Measurements from ENCODE around the gene FGF3. TPM values are rescaled to one million over a fixed set of nuclear protein-coding genes. Genes with fewer than 3 reads are reported as not detected.
A peak's percentile ranks its signal among the peaks of the same experiment; 100 is the strongest.

The FGF3 gene
- total RNA-seq, 1 donor from 2014 or later = not detected

DNA sequence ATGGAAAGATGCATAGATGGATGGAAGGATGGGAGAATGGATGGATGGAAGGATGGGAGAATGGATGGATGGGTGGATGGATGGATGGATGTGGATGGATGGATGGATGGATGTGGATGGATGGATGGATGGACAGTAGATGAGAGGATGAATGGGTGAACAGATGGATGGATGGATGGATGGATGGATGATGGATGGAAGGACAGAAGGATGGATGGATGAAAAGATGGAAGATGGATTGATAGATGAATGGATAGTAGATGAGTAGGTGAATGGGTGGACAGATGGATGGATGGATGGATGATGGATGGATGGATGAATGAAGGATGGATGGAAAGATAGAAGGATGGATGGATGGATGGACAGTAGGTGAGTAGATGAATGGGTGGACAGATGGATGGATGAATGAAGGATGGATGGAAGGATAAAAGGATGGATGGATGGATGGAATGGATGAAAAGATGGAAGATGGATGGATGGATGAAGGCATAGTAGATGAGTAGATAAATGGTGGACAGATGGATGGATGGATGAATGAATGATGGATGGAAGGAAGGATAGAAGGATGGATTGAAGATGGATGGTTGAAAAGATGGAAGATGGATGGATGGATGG is 15.5 kb downstream of the FGF3 start:
- DNase-seq = no peak

DNA sequence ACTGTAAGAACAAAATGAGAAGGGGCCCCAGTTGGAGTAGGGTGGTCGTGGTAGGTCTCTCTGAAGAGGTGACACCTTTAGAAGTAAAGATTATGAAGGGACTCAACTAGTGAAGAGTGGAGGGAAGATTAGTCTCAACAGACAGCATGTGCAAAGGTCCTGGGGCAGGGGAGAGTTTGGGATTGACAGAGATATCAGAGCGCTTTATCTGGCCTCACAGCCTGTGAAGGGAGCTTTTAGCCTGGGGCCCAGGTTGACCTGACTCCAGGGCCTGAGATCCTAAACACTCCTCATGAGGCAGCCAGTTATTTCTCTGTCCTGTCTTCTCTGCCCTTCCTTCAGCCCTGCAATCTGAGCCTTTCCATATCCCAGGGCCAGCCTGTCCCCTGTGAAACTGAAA is 16.2 kb downstream of the FGF3 start:
- DNase-seq = no peak

GRCh38 chr11:69802590-69802989 is 16.6 kb downstream of the FGF3 start:
- DNase-seq = no peak

DNA sequence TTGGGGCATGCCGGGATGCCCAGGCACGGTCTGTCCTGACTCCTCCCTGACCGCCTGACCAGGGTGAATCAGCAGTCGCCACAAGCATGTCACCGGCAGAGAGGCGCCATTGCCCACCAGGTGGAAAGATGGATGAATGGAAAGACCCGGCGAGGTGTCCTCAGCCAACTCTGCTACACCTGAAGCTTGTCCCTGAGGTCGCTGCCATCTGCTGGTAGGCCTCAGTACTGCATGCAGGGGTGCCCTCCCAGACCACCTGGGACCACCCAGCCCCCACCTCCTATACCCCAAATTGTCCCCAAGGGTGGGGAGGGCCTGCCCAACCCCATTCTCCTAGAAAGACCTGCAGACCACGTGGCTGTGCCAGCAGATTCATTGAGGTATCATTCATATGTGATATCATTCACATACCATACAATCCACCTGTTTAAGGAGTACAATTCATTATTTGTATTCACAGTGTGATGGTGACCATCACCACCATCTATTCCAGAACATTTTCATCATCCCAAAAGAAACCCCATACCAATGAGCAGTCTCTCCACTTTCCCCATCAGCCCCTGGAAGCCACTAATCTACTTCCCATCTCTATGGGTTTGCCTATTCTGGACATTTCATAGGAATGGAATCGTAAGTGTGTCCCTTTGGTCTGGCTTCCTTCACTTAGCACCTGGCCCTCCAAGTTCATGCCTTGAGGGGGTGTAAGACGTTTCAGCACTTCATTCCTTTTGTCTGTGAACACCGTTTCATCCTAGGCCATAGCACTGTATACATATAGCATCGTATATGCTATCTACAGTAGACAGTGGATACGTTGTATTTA is 17.5 kb downstream of the FGF3 start:
- no peak for DNase-seq

GRCh38 chr11:69800278-69800677 is 18.9 kb downstream of the FGF3 start:
- DNase-seq = no peak

- no peak for DNase-seq
Observed at GRCh38 chr11:69799582-69799981, 19.6 kb downstream of the FGF3 start.

DNA sequence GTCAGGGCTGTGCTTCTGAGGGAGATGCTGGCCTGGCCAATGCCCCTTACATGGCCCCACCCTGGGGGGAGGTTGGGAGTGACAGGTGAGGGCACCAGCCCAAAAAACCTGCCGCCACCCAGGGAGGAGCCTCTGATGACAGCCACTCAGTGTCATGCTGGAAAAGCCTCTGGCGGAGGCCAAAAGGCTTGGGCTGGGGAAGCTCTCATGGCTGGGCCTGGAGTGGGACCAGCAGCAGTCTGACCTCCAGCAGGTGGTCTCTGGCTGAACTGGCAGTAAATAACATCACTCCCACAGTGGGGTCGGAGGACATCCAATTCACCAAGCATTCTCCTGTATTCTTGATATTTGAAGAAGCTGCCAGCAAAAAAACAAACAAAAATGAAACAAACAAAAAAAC is 20.1 kb downstream of the FGF3 start:
- DNase-seq = no peak

DNA sequence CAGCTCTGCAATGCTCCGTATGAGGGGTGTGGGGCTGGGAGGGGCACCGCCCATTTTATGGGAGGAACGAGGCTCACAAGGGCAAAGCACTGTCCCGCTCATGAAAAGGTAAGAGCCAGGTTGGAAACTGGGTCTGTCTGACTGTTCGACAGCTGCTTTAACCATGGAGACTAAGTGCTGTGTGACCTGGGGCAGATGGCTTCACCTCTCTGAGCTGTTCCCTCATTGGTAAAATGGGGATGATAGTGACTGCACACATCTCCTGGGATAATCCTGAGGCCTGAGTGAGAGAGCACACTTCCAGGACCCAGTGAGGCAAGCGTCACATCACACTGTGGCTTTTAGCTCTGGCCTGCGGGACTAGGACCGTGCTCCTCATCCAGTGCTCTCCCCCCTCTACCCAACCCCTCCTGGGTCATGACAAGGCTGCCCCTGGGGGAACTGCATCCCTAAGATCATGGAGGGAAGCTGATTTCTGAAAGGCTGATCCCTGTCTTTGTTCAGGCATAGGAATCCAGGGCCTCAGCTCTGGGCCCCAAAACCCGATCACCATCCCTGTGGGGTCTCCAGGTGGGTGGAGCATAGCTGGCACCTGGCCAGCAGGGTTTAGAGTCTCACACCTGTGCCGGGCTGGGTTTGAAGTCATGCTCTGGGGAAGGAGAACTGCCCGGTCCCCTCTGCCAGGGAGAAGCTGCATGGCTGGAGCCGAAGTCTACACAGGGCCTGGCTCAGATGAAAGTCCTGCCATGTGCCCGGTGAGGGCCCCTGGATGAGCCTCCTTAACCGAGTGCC is 21.3 kb downstream of the FGF3 start:
- DNase-seq = no peak

DNA sequence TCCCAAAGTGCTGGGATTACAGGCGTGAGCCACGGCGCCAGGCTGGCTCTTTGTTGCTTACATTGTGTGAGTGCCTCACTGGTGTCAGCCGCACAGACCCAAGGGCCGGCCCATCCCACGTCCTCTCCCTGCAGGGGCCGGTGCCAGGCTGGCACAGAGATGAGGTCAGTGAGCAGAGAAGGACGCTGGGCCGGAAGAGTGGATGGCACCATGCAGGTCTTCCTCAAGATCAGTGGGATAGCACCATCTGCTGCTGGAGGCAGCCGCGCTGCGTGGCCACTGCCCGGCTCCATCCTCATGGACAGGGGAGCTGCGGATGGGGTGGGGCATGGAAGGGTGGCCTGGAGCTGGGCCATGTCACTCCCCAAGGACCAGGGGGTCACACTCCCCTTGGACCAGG is 22.1 kb downstream of the FGF3 start:
- DNase-seq = no peak

GRCh38 chr11:69796063-69796462 is 23.2 kb downstream of the FGF3 start:
- DNase-seq = no peak

DNA sequence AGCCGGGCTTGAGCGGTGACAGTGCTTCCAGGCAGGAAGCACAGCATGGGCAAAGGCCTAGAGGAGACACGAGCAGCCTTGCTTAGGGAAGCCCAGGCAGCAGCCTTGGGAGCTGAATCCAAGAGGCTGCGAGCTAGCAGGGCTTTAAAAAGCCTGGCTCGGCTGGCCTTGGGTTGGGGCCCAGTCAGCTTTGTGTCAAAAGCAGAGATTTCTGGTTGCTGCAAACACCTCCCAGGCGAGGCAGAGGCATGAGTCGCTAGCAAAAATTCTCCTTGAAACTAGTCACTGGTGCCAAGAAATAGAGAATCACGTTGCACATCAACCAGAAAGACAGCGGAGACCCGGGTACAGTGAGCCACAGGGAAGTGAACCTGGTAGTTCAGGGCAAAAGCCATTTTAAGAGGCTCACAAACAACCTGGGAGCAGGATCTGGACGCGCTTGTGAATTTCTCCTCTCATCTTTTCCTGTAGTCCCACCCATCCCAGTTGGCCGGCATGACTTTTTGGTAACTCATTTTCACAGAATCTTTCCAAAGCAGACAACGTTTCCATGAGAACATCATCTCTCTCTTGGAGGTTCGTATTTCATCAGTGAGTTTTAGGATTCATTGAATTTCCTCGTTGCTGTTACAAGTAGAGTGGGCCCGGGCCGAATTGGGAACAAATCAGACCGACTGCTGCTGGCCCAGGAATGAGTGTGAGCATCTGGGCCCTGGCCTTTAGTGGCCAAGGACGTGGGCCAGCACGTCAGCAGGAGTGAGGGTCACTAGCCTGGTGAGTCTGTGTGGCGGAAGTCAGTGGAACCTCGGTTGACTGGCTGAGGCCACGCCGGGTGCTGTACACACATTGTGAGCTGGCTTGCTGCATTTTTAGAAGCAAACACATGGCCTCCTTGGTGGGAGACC is 27.7 kb downstream of the FGF3 start:
- DNase-seq = peak; percentile 77

GRCh38 chr11:69788956-69789355 is 30.3 kb downstream of the FGF3 start:
- DNase-seq = no peak

- DNase-seq = no peak
Observed at GRCh38 chr11:69787906-69788305, 31.3 kb downstream of the FGF3 start.

DNA sequence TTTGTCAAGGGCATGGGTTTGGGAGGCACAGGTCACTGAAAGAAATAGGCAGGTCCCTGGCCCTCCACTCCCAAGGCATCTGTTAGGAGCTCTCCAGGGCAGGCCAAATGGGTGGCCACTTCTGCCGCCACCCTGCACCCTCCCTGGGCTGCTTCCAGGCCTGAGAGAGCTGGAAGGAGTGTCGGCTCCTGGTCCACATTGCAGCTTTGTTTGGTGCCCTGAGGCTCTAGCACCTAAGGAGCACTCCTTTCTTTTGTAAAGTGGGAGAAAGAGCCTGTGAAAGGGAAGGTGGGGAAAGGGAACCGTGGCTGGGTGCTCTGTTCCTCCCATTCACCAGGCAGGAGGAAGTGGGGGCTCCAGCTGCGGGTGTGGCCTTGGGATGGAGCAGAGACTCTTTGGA is 31.8 kb downstream of the FGF3 start:
- no peak for DNase-seq

DNA sequence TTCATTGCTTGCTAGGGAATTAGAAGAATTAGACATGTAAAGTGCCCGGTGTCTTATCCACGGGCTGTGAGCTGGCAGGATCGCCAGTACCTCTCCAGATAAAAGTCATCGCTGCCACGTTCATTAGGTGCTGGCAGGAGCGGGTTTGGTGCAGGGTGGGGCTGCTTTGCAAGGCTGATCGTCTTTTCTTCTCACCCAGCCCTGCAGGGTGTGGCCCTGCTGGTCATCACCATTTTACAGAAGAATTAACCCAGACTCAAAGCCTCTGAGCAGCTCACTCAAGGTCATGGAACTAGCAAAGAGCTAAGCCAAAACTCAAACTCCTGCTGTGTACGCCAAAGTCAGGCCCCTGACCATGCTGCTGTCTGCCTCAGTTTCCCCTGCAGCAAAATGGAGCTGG is 38.0 kb downstream of the FGF3 start:
- no peak for DNase-seq

DNA sequence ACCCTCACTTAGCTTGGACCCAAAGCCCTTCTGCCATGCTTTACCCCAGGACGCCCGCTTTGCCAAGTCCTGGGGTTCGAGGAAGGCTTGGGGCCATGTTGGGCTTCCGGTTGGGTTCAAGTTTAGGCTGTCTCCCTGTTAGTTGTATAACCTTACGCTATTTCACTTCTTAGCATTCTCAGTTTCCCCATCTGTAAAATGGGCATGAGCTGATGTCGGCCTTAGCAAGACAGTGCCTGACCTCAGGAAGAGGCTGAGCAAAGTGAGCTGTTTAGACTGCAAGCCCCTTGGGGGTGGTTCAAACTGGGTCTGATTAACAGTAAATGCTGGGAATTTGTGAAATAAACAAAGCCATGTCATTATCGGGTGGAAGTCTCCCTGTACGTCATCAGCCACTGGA is 40.8 kb downstream of the FGF3 start:
- DNase-seq = no peak

- peak; percentile 29 for DNase-seq
Observed at GRCh38 chr11:69775163-69775755, 44.0 kb downstream of the FGF3 start, which contains the start of gene FGF4. FGF4 (minus strand) TSS chr11:69775341; CDS start chr11:69775084, 257 bp downstream.

GRCh38 chr11:69774354-69775162 is 44.7 kb downstream of the FGF3 start:
- no peak for DNase-seq

GRCh38 chr11:69773626-69774353 is 45.4 kb downstream of the FGF3 start:
- DNase-seq = peak; percentile 8

DNA sequence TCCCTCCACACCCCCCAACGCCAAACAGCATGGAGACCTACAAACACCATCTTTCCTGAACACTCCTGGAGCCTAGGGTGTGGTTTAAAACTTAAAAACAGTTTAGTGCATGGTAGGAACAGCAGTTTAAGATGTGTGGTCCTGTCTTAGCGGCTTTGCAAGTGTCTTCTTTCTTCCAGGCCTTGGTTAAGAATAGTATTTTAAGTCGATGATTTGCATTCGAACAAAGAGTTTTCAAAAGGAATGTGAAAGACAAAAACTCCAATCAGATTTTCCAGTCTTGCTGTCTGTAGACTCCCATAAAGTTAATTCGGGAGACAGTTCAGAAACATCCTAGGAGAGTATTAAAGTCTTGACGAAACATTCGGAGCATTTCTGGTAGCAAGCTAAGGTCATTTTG is 47.8 kb downstream of the FGF3 start:
- DNase-seq = peak; percentile 4
